Right atrium auricular region (tissue), 2 donors: Measurements from ENCODE around the gene CAMK1D. TPM values are rescaled to one million over a fixed set of nuclear protein-coding genes. Genes with fewer than 3 reads are reported as not detected.

Source experiments
- DNase-seq: peaks from one replicate; pipeline ENCODE4 v3.0.0-alpha.2; 2019; ENCODE audit warnings: low spot score
- H3K27ac ChIP-seq, 2 donors: fragments of 200-600 bp; sonication (generic); 1 replicate in 1 of 2; 2 replicates in 1 of 2; pipeline ENCODE4 v1.5.1; 2016 to 2019
- H3K27me3 ChIP-seq, 2 donors: fragments of 200-600 bp; sonication (generic); one replicate each; pipeline versions ENCODE4 v1.5.1 to v1.6.0; 2017 to 2019
- H3K36me3 ChIP-seq: fragments of 200-600 bp; sonication (generic); one replicate; pipeline ENCODE4 v1.5.1; 2016
- H3K4me1 ChIP-seq, 2 donors: fragments of 200-600 bp; sonication (generic); one replicate each; pipeline versions ENCODE4 v1.5.1 to v1.6.0; 2017 to 2019
- H3K4me3 ChIP-seq, 2 donors: fragments of 200-600 bp; sonication (generic); 1 replicate in 1 of 2; 2 replicates in 1 of 2; pipeline ENCODE4 v1.5.1; 2017 to 2019; ENCODE audit warnings: mild to moderate bottlenecking in 1 of 2, moderate library complexity in 1 of 2
- H3K9me3 ChIP-seq, 2 donors: fragments of 200-600 bp; sonication (generic); one replicate each; pipeline ENCODE4 v1.5.1; 2019
- CTCF ChIP-seq, 2 donors: fragments of 200-600 bp; sonication (generic); IDR thresholded peaks; one replicate each; pipeline ENCODE4 v1.5.1; 2019; ENCODE audit warnings: antibody characterized with exemption in 2 of 2
- total RNA-seq, 2 donors: library from RNA; depleted of rRNA; stranded (reverse); fragments of >200 nt; gene quantifications; one replicate each; pipeline ENCODE4 v1.1.0, GENCODE V29; 2016

CAMK1D gene
- total RNA-seq, 2 donors from 2014 or later: 24.5 to 27.2 TPM

GRCh38 chr10:12614177-12614995, 265.0 kb downstream of the CAMK1D start:
- DNase-seq: no peak
- H3K27ac ChIP-seq: no peak overlapping the region
- TF ChIP-seq CTCF (IDR thresholded peaks at IDR 0.05): no peak

GRCh38 chr10:12615296-12616220, 266.2 kb downstream of the CAMK1D start:
- DNase-seq: no peak
- Histone ChIP-seq H3K4me1 (no peaks in the 10 kb centered on the region), H3K4me3 (no peak overlapping the region), H3K27ac (no peak overlapping the region), H3K36me3 (no peaks in the 10 kb centered on the region), H3K9me3 (no peaks in the 10 kb centered on the region), H3K27me3 (no peaks in the 10 kb centered on the region)
- no peak for TF ChIP-seq CTCF (IDR thresholded peaks at IDR 0.05)

More at GRCh38 chr10:12614177-12614995, 265.0 kb downstream of the CAMK1D start:
- H3K9me3 ChIP-seq: no peaks in the 10 kb centered on the region
- no peaks in the 10 kb centered on the region for H3K4me1 ChIP-seq
- H3K27me3 ChIP-seq: no peaks in the 10 kb centered on the region
- no peak overlapping the region for H3K4me3 ChIP-seq
- no peaks in the 10 kb centered on the region for H3K36me3 ChIP-seq

- H3K27me3 ChIP-seq: no peaks in the 10 kb centered on the region
- no peak for DNase-seq
- H3K27ac ChIP-seq: no peak overlapping the region
- H3K36me3 ChIP-seq: no peaks in the 10 kb centered on the region
- H3K9me3 ChIP-seq: peaks cover 0 to 3% of the 10 kb centered on the region in 2 donors
- no peak for TF ChIP-seq CTCF (IDR thresholded peaks at IDR 0.05)
- H3K4me3 ChIP-seq: no peak overlapping the region
- no peaks in the 10 kb centered on the region for H3K4me1 ChIP-seq
These were observed 268.1 kb downstream of the CAMK1D start for GRCh38 chr10:12617191-12618175.

- Histone ChIP-seq H3K9me3 (peaks cover 0 to 3% of the 10 kb centered on the region in 2 donors), H3K4me3 (no peak overlapping the region), H3K27ac (no peak overlapping the region), H3K4me1 (no peaks in the 10 kb centered on the region), H3K36me3 (no peaks in the 10 kb centered on the region), H3K27me3 (no peaks in the 10 kb centered on the region)
- no peak for TF ChIP-seq CTCF (IDR thresholded peaks at IDR 0.05)
- no peak for DNase-seq
These were observed 272.7 kb downstream of the CAMK1D start for GRCh38 chr10:12622016-12622415.

GRCh38 chr10:12622691-12623090, 273.3 kb downstream of the CAMK1D start:
- H3K4me3 ChIP-seq: no peak overlapping the region
- no peaks in the 10 kb centered on the region for H3K27me3 ChIP-seq
- peaks cover 0 to 3% of the 10 kb centered on the region in 2 donors for H3K9me3 ChIP-seq
- no peak overlapping the region for H3K27ac ChIP-seq
- no peak for TF ChIP-seq CTCF (IDR thresholded peaks at IDR 0.05)
- no peak for DNase-seq
- H3K4me1 ChIP-seq: no peaks in the 10 kb centered on the region
- H3K36me3 ChIP-seq: no peaks in the 10 kb centered on the region
